ENCODE results near the gene CDH5.

The CDH5 gene

GRCh38 chr16:66360624-66361324, 5.7 kb upstream of the CDH5 start:
- H3K4me3 ChIP-seq (ENCODE audit: low read depth, low read length) = no peak overlapping the region
- no peak for DNase-seq (ENCODE audit: low read depth)
- no peak for TF ChIP-seq CTCF (IDR thresholded peaks at IDR 0.05; ENCODE audit: insufficient read depth, low read depth, low read length, missing control alignments)

- no peak for DNase-seq (ENCODE audit: low read depth)
- no peak for TF ChIP-seq CTCF (IDR thresholded peaks at IDR 0.05; ENCODE audit: insufficient read depth, low read depth, low read length, missing control alignments)
- H3K4me3 ChIP-seq (ENCODE audit: low read depth, low read length) = no peak overlapping the region
Observed at GRCh38 chr16:66361604-66362135, 4.8 kb upstream of the CDH5 start.

- TF ChIP-seq CTCF (IDR thresholded peaks at IDR 0.05; ENCODE audit: insufficient read depth, low read depth, low read length, missing control alignments) = no peak
- H3K4me3 ChIP-seq (ENCODE audit: low read depth, low read length) = no peak overlapping the region
- DNase-seq (ENCODE audit: low read depth) = no peak
Observed at GRCh38 chr16:66363211-66363777, 3.2 kb upstream of the CDH5 start.

GRCh38 chr16:66364117-66364958, 2.2 kb upstream of the CDH5 start:
- no peak overlapping the region for H3K4me3 ChIP-seq (ENCODE audit: low read depth, low read length)
- no peak for DNase-seq (ENCODE audit: low read depth)

GRCh38 chr16:66364959-66365306, 1.6 kb upstream of the CDH5 start:
- no peak overlapping the region for H3K4me3 ChIP-seq (ENCODE audit: low read depth, low read length)
- TF ChIP-seq CTCF (IDR thresholded peaks at IDR 0.05; ENCODE audit: insufficient read depth, low read depth, low read length, missing control alignments) = no peak
- DNase-seq (ENCODE audit: low read depth) = no peak

More at GRCh38 chr16:66364117-66364958, 2.2 kb upstream of the CDH5 start:
- TF ChIP-seq CTCF (IDR thresholded peaks at IDR 0.05; ENCODE audit: insufficient read depth, low read depth, low read length, missing control alignments) = no peak

- no peak for DNase-seq (ENCODE audit: low read depth)
- no peak overlapping the region for H3K4me3 ChIP-seq (ENCODE audit: low read depth, low read length)
- no peak for TF ChIP-seq CTCF (IDR thresholded peaks at IDR 0.05; ENCODE audit: insufficient read depth, low read depth, low read length, missing control alignments)
Observed at GRCh38 chr16:66365651-66366050, 840 bp upstream of the CDH5 start.
